Measurements from ENCODE around the gene SGK1.

SGK1 gene

DNA sequence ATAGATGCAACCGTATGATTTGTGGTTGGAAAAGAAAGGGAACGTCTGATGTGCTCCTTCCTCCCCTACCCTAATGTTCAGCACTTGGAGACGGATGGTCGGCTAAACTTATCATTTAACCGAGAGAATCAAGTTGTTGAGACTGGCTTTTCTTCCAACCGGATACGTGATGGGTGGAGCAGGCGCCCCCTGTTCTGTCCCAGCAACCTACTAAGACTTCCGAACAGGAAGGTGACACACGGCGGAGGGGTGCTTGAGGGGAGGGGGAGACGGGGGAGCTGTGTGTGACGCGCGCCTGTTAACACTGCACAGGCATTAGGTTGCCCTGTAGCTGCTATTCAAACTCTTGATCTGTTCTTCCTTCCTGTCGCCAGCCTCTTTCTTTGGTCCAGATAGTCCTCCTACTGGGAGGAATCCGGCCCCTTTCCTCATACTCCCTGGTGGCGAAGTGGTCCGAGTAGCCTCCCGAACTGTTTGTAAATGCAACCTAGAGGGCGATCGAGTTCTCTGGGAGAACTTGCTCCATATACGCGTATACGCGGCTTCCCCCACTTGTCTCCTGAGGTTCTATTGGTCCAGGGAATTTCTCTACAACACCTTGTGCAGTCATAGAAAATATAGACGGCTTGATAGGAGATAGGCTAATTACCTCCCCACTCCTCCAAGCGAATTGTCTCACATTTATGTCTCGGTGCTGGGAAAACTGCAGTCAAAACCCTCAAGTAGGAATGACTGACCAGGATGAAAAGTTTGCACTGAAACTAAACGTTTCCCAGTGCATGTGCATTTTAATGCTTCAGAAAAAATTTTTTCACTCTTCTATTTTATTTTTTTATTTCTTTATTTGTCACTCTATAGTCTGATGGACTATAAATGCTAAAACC, 139.5 kb downstream of the SGK1 start:
- peak; percentile 90 for DNase-seq (ENCODE audit: low read depth)
- TF ChIP-seq, protein P1, sequence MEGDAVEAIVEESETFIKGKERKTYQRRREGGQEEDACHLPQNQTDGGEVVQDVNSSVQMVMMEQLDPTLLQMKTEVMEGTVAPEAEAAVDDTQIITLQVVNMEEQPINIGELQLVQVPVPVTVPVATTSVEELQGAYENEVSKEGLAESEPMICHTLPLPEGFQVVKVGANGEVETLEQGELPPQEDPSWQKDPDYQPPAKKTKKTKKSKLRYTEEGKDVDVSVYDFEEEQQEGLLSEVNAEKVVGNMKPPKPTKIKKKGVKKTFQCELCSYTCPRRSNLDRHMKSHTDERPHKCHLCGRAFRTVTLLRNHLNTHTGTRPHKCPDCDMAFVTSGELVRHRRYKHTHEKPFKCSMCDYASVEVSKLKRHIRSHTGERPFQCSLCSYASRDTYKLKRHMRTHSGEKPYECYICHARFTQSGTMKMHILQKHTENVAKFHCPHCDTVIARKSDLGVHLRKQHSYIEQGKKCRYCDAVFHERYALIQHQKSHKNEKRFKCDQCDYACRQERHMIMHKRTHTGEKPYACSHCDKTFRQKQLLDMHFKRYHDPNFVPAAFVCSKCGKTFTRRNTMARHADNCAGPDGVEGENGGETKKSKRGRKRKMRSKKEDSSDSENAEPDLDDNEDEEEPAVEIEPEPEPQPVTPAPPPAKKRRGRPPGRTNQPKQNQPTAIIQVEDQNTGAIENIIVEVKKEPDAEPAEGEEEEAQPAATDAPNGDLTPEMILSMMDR (IDR thresholded peaks at IDR 0.05; ENCODE audit: low read depth, low read length), result peak; percentile 78
- TF ChIP-seq, protein P2, sequence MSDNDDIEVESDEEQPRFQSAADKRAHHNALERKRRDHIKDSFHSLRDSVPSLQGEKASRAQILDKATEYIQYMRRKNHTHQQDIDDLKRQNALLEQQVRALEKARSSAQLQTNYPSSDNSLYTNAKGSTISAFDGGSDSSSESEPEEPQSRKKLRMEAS (IDR thresholded peaks at IDR 0.05; ENCODE audit: low read depth, low read length), result peak; percentile 28; the same call in 1 of the 2 replicates
- TF ChIP-seq MYC (IDR thresholded peaks at IDR 0.05; ENCODE audit: low read depth, low read length) (peak; percentile 38; the same call in 1 of the 2 replicates), POLR2A (IDR thresholded peaks at IDR 0.05; ENCODE audit: extremely low read depth, insufficient read length) (no peak)
- peak overlapping the region; percentile 66 for H3K4me3 ChIP-seq (ENCODE audit: low read depth, low read length)

DNA sequence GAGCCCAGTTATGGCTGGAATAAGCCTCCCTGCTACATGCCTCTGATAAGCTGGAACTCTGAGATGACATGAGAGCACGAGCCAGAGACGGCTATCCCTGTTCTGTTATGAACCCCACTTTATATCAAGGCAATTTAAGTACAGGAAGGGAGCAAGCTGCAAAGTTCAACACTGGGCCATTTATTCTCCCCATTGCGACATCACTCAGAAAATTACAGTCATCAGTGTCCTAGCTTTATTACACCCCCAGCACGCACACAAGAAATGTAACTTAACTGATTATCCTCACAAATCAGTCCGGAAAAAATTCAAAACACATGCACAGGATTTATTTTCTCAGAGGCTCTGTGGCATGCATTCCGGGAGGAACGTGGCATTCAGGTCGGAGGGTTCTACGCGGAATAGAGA, 140.2 kb downstream of the SGK1 start:
- H3K4me3 ChIP-seq (ENCODE audit: low read depth, low read length), result peak overlapping the region; percentile 66
- peak; percentile 74 for DNase-seq (ENCODE audit: low read depth)
- TF ChIP-seq, protein P1 (IDR thresholded peaks at IDR 0.05; ENCODE audit: low read depth, low read length), result no peak
- no peak for TF ChIP-seq POLR2A (IDR thresholded peaks at IDR 0.05; ENCODE audit: extremely low read depth, insufficient read length)
- TF ChIP-seq, protein P2 (IDR thresholded peaks at IDR 0.05; ENCODE audit: low read depth, low read length), result no peak
- TF ChIP-seq MYC (IDR thresholded peaks at IDR 0.05; ENCODE audit: low read depth, low read length), result no peak

- no peak for DNase-seq (ENCODE audit: low read depth)
- TF ChIP-seq MYC (IDR thresholded peaks at IDR 0.05; ENCODE audit: low read depth, low read length) (no peak), POLR2A (IDR thresholded peaks at IDR 0.05; ENCODE audit: extremely low read depth, insufficient read length) (no peak)
- TF ChIP-seq, protein P1 (IDR thresholded peaks at IDR 0.05; ENCODE audit: low read depth, low read length), result no peak
- TF ChIP-seq, protein P2 (IDR thresholded peaks at IDR 0.05; ENCODE audit: low read depth, low read length), result no peak
- H3K4me3 ChIP-seq (ENCODE audit: low read depth, low read length), result no peak overlapping the region
Observed at GRCh38 chr6:134177236-134177635, 140.7 kb downstream of the SGK1 start.

DNA sequence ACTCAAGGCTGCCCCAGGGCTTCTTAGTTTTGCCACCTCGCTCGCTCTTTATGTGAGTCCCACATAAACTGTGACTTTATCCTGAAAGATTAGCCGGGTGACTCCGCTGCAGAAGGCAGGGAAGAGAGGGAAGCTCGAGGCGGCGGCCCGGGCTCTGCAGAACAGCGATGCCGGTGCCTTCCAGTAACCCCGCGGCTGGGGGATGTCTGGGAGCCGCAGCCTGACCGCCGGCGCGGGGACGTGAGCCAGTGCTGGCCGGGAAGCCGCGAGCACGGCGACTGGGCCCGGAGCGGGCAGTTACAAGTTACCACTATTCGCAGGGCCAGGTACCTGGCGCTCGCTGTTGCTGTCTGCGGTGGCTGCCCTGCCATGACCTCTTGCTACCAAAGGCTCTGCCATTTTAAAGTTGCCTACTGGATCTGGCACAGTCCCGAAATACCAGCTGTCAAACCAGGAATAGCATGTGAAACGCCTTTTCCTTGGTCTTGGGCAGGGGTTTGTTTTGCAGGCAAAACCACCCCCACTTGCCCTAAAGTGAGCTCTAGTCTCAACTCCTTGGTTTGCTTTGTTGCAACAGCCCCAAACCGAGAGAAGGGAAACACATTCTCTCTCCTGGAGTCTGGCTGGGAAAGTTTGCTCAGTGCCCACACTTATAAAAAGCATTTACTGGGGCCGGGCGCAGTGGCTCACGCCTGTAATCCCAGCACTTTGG, 141.5 kb downstream of the SGK1 start:
- H3K4me3 ChIP-seq (ENCODE audit: low read depth, low read length), result no peak overlapping the region
- DNase-seq (ENCODE audit: low read depth), result peak; percentile 16

More for the DNA sequence above, 141.5 kb downstream of the SGK1 start:
- TF ChIP-seq MYC (IDR thresholded peaks at IDR 0.05; ENCODE audit: low read depth, low read length), result no peak
- TF ChIP-seq, protein P2 (IDR thresholded peaks at IDR 0.05; ENCODE audit: low read depth, low read length), result no peak
- TF ChIP-seq, protein P1 (IDR thresholded peaks at IDR 0.05; ENCODE audit: low read depth, low read length), result no peak
- no peak for TF ChIP-seq POLR2A (IDR thresholded peaks at IDR 0.05; ENCODE audit: extremely low read depth, insufficient read length)
